ENCODE measurements around the gene SYNE3. TPM values are rescaled to one million over a fixed set of nuclear protein-coding genes. Genes with fewer than 3 reads are reported as not detected.

SYNE3 gene
- total RNA-seq, 1 experiment from 2014 or later: 21.2 TPM

GRCh38 chr14:95525999-95526398 lies 9.5 kb upstream of the SYNE3 start:
- TF ChIP-seq, protein P1, sequence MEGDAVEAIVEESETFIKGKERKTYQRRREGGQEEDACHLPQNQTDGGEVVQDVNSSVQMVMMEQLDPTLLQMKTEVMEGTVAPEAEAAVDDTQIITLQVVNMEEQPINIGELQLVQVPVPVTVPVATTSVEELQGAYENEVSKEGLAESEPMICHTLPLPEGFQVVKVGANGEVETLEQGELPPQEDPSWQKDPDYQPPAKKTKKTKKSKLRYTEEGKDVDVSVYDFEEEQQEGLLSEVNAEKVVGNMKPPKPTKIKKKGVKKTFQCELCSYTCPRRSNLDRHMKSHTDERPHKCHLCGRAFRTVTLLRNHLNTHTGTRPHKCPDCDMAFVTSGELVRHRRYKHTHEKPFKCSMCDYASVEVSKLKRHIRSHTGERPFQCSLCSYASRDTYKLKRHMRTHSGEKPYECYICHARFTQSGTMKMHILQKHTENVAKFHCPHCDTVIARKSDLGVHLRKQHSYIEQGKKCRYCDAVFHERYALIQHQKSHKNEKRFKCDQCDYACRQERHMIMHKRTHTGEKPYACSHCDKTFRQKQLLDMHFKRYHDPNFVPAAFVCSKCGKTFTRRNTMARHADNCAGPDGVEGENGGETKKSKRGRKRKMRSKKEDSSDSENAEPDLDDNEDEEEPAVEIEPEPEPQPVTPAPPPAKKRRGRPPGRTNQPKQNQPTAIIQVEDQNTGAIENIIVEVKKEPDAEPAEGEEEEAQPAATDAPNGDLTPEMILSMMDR (IDR thresholded peaks at IDR 0.05; ENCODE audit: insufficient read depth in 1 of 2, low read depth in 1 of 2, low read length in 1 of 2, severe bottlenecking in 1 of 2, unreplicated experiment in 1 of 2): no peak
- Mint-ChIP-seq H3K36me3 (ENCODE audit: insufficient read depth, unreplicated experiment) (peaks cover 27% of the 10 kb centered on the region), H3K27ac (ENCODE audit: unreplicated experiment) (peak overlapping the region; percentile 81), H3K4me1 (ENCODE audit: low read depth, unreplicated experiment) (peaks cover 40% of the 10 kb centered on the region), H3K4me3 (ENCODE audit: unreplicated experiment) (peak overlapping the region; percentile 3), H3K9me3 (ENCODE audit: unreplicated experiment) (no peaks in the 10 kb centered on the region), H3K27me3 (ENCODE audit: insufficient read depth, unreplicated experiment) (no peaks in the 10 kb centered on the region)
- H3K4me1 ChIP-seq: peaks cover 55% of the 10 kb centered on the region
- CTCF ChIA-PET: interaction anchor here (1.0 to 2.6 kb wide), 6 partner anchors 10 to 83 kb away, joined by 3 to 29 read pairs (median 11); no protein-coding TSS in a partner anchor
- POLR2A ChIA-PET: interaction anchor here (0.5 to 1.1 kb wide), 2 partner anchors 10 to 57 kb away, joined by 3 read pairs; partner anchors contain the start of gene SYNE3
- no TSS peak for BruUV-seq (replicated peaks)
- no peak for DNase-seq
- no peaks in the 10 kb centered on the region for H3K9me3 ChIP-seq
- no peaks in the 10 kb centered on the region; the same call in 1 of the 2 replicates for H3K36me3 ChIP-seq (ENCODE audit: control insufficient read depth, insufficient read depth, low read length)
- intact Hi-C loops (cut with micrococcal nuclease; ENCODE audit: unreplicated experiment): loop anchor here (2.0 kb wide), 2 partner anchors 35 to 57 kb away; no protein-coding TSS in a partner anchor
- H3K4me3 ChIP-seq (ENCODE audit: low read depth, low read length): no peak overlapping the region
- no peaks in the 10 kb centered on the region for H3K27me3 ChIP-seq (replicated peaks; ENCODE audit: control insufficient read depth, insufficient read depth, low read length)

DNA sequence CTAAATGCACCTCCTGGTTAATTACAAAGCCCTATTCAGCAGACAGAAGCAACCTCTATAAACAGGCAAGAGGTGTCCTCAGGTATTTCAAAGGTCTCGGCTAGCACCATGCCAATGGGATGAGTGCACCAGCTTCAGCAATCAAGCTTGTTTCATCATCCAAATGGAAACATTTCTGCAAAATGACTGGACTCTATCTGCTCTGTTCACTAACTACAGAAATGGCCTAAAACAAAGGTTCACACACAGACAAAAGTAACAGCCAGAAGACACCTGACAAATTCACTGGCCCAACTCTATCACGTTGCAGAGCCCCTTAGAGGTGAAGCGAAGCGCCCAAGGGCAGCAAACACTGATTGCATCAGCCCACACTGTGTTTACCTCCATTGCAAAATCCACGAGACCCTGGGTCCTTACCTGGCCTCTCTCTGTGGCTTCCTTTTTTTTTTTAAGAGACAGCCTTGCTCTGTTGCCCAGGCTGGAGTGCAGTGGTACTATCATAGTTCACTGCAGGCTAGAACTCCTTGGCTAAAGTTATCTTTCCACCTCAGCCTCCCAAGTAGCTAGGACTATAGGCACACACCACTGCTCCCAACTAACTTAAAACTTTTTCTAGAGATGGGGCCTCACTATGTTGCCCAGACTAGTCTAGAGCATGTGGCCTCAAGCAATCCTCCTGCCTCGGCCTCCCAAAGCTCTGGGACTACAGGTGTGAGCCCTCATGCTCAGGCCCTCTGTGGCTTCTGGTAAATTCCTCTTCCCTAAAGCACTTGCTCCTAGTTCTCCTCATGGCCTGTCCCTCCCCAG lies 8.5 kb upstream of the SYNE3 start:
- intact Hi-C loops (cut with micrococcal nuclease; ENCODE audit: unreplicated experiment): no loop called here
- BruUV-seq (replicated peaks): no TSS peak
- no peaks in the 10 kb centered on the region for H3K9me3 Mint-ChIP-seq (ENCODE audit: unreplicated experiment)
- H3K36me3 Mint-ChIP-seq (ENCODE audit: insufficient read depth, unreplicated experiment): peaks cover 20% of the 10 kb centered on the region
- Histone ChIP-seq H3K9me3 (no peaks in the 10 kb centered on the region), H3K4me1 (peaks cover 50% of the 10 kb centered on the region), H3K36me3 (ENCODE audit: control insufficient read depth, insufficient read depth, low read length) (no peaks in the 10 kb centered on the region), H3K27me3 (replicated peaks; ENCODE audit: control insufficient read depth, insufficient read depth, low read length) (no peaks in the 10 kb centered on the region), H3K4me3 (ENCODE audit: low read depth, low read length) (no peak overlapping the region)
- TF ChIP-seq, protein P1 (IDR thresholded peaks at IDR 0.05; ENCODE audit: insufficient read depth in 1 of 2, low read depth in 1 of 2, low read length in 1 of 2, severe bottlenecking in 1 of 2, unreplicated experiment in 1 of 2): no peak
- DNase-seq: peak; percentile 67 to 75
- CTCF ChIA-PET: interaction anchor here (0.9 to 1.9 kb wide), 2 partner anchors 72 to 82 kb away, joined by 3 to 12 read pairs; no protein-coding TSS in a partner anchor
- POLR2A ChIA-PET: interaction anchor here (1.1 to 2.1 kb wide), 2 partner anchors 9 kb away, joined by 3 to 6 read pairs; partner anchors contain the start of genes GLRX5 and SYNE3
- peak overlapping the region; percentile 3 for H3K4me3 Mint-ChIP-seq (ENCODE audit: unreplicated experiment)
- H3K4me1 Mint-ChIP-seq (ENCODE audit: low read depth, unreplicated experiment): peaks cover 40% of the 10 kb centered on the region
- peak overlapping the region; percentile 81 for H3K27ac Mint-ChIP-seq (ENCODE audit: unreplicated experiment)
- H3K27me3 Mint-ChIP-seq (ENCODE audit: insufficient read depth, unreplicated experiment): no peaks in the 10 kb centered on the region

DNA sequence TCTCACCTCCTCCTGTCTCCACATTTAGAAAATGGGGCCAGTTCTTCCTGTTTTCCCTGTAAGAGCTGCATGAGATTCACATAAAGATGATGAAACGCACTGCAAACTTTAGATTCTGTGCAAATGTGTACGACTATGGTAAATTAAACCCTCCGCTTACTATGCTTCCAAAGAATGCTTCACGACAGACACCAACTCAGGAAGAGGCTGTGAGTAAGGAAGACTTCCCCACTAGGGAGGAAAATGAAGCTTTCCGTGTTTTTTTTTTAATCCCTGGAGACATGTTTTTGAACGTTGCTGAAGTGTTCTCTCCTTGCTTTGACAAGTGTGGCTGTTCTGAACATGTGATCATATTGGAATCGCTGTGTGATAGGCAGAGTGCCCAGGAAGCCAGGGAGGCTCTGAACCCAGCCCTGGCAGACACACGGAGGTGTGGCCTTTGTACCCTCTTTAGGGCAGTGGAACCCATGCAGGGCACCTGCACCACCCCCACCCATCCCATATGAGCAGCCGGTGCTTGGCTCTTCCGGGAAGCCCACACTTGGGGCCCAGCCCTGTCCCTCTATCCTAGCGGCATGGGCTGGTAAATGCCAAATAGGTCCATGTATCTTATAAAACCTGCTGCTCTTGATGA lies 7.5 kb upstream of the SYNE3 start:
- no peaks in the 10 kb centered on the region for H3K36me3 ChIP-seq (ENCODE audit: control insufficient read depth, insufficient read depth, low read length)
- H3K27me3 ChIP-seq (replicated peaks; ENCODE audit: control insufficient read depth, insufficient read depth, low read length): no peaks in the 10 kb centered on the region
- peak in 1 of 2 experiments; percentile 61 for DNase-seq
- Mint-ChIP-seq H3K27ac (ENCODE audit: unreplicated experiment) (peak overlapping the region; percentile 81), H3K4me3 (ENCODE audit: unreplicated experiment) (peak overlapping the region; percentile 8), H3K36me3 (ENCODE audit: insufficient read depth, unreplicated experiment) (peaks cover 20% of the 10 kb centered on the region), H3K9me3 (ENCODE audit: unreplicated experiment) (no peaks in the 10 kb centered on the region), H3K27me3 (ENCODE audit: insufficient read depth, unreplicated experiment) (no peaks in the 10 kb centered on the region), H3K4me1 (ENCODE audit: low read depth, unreplicated experiment) (peaks cover 40% of the 10 kb centered on the region)
- no peaks in the 10 kb centered on the region for H3K9me3 ChIP-seq
- no TSS peak for BruUV-seq (replicated peaks)
- H3K4me1 ChIP-seq: peaks cover 50% of the 10 kb centered on the region
- TF ChIP-seq, protein P1 (IDR thresholded peaks at IDR 0.05; ENCODE audit: insufficient read depth in 1 of 2, low read depth in 1 of 2, low read length in 1 of 2, severe bottlenecking in 1 of 2, unreplicated experiment in 1 of 2): no peak
- no peak overlapping the region for H3K4me3 ChIP-seq (ENCODE audit: low read depth, low read length)
- ChIA-PET CTCF (interaction anchor here (0.7 to 1.9 kb wide), 3 partner anchors 55 to 81 kb away, joined by 3 to 12 read pairs (median 3); no protein-coding TSS in a partner anchor), POLR2A (interaction anchor here (0.5 to 2.1 kb wide), 5 partner anchors 10 to 349 kb away, joined by 3 to 6 read pairs (median 3); partner anchors contain the start of gene GLRX5)
- intact Hi-C loops (cut with micrococcal nuclease; ENCODE audit: unreplicated experiment): no loop called here
